Measurements from ENCODE around the gene GPR176.

Gene GPR176

GRCh38 chr15:39936681-39937080 lies 16.6 kb upstream of the GPR176 start:
- Histone ChIP-seq H4K91ac (ENCODE audit: low read depth, low read length, poor library complexity) (no peak overlapping the region), H2AFZ (ENCODE audit: low read length) (no peak overlapping the region), H2AK5ac (ENCODE audit: low read depth, low read length) (no peak overlapping the region), H3K23ac (ENCODE audit: low read depth, low read length, poor library complexity) (no peak overlapping the region), H2BK120ac (ENCODE audit: low read depth, low read length) (no peak overlapping the region), H3K14ac (ENCODE audit: low read length) (no peak overlapping the region), H3K36me3 (replicated peaks in 1 of 2; ENCODE audit: control insufficient read depth in 2 of 2, insufficient read depth in 2 of 2, low read length in 2 of 2) (peaks cover 0 to 50% of the 10 kb centered on the region in 2 donors), H2BK15ac (ENCODE audit: low read length) (no peak overlapping the region), H3K4me3 (ENCODE audit: low read length in 2 of 2) (no peak overlapping the region), H3K27ac (replicated peaks; ENCODE audit: low read length) (no peak overlapping the region), H3K4ac (ENCODE audit: low read length) (no peak overlapping the region), H4K8ac (ENCODE audit: low read depth, low read length) (no peak overlapping the region), H3K9ac (ENCODE audit: low read depth, low read length, poor library complexity) (no peak overlapping the region), H3K27me3 (ENCODE audit: control insufficient read depth in 3 of 3, insufficient read depth in 3 of 3, low read depth in 1 of 3, low read length in 3 of 3) (no peaks in the 10 kb centered on the region), H2BK12ac (ENCODE audit: low read length) (no peak overlapping the region), H3K79me1 (ENCODE audit: low read depth, low read length) (no peaks in the 10 kb centered on the region), H2BK5ac (ENCODE audit: low read length) (no peak overlapping the region), H3K4me2 (ENCODE audit: insufficient read depth, low read length, poor library complexity, severe bottlenecking) (no peak overlapping the region), H3K4me1 (ENCODE audit: control insufficient read depth in 2 of 2, insufficient read depth in 1 of 2, low read depth in 1 of 2, low read length in 2 of 2) (peaks cover 0 to 7% of the 10 kb centered on the region in 2 donors), H3K18ac (ENCODE audit: low read length) (no peak overlapping the region), H3K9me3 (replicated peaks in 1 of 2; ENCODE audit: control insufficient read depth in 2 of 2, insufficient read depth in 1 of 2, low read depth in 1 of 2, low read length in 2 of 2) (peaks cover 0 to 9% of the 10 kb centered on the region in 2 donors)
- no peak for DNase-seq (ENCODE audit: low spot score)
- WGBS, 2 donors (ENCODE audit: extremely low coverage in 2 of 2, insufficient read length in 2 of 2, insufficient replicate concordance in 1 of 2) = no CpG with 5 or more reads among the region's 3 CpGs

DNA sequence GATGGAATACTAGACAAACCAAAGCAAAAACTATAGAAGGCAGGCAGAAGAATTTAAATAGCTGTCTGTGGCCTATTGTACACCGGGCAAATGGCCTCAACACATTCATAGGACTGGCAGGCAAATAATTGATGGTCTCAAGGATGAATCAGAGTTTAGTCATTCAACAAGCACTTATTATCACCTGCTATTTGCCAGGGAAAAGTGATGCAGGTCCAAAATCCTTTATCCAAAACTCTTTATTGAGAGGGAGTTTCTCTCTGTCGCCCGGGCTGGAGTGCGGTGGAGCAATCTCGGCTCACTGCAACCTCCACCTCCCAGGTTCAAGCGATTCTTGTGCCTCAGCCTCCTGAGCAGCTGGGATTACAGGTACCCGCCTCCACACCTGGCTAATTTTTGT lies 16.1 kb upstream of the GPR176 start:
- H4K91ac ChIP-seq (ENCODE audit: low read depth, low read length, poor library complexity) = no peak overlapping the region
- no peak overlapping the region for H2AK5ac ChIP-seq (ENCODE audit: low read depth, low read length)
- H3K36me3 ChIP-seq (replicated peaks in 1 of 2; ENCODE audit: control insufficient read depth in 2 of 2, insufficient read depth in 2 of 2, low read length in 2 of 2) = peaks cover 0 to 45% of the 10 kb centered on the region in 2 donors
- H3K14ac ChIP-seq (ENCODE audit: low read length) = no peak overlapping the region
- H2AFZ ChIP-seq (ENCODE audit: low read length) = no peak overlapping the region
- H3K4me2 ChIP-seq (ENCODE audit: insufficient read depth, low read length, poor library complexity, severe bottlenecking) = no peak overlapping the region
- no peak overlapping the region for H2BK5ac ChIP-seq (ENCODE audit: low read length)
- H3K4me3 ChIP-seq (ENCODE audit: low read length in 2 of 2) = no peak overlapping the region
- peaks cover 0 to 9% of the 10 kb centered on the region in 2 donors for H3K9me3 ChIP-seq (replicated peaks in 1 of 2; ENCODE audit: control insufficient read depth in 2 of 2, insufficient read depth in 1 of 2, low read depth in 1 of 2, low read length in 2 of 2)
- no CpG with 5 or more reads among the region's 7 CpGs for WGBS, 2 donors (ENCODE audit: extremely low coverage in 2 of 2, insufficient read length in 2 of 2, insufficient replicate concordance in 1 of 2)
- H2BK120ac ChIP-seq (ENCODE audit: low read depth, low read length) = no peak overlapping the region
- no peaks in the 10 kb centered on the region for H3K79me1 ChIP-seq (ENCODE audit: low read depth, low read length)
- H3K27ac ChIP-seq (replicated peaks; ENCODE audit: low read length) = no peak overlapping the region
- H3K18ac ChIP-seq (ENCODE audit: low read length) = no peak overlapping the region
- H3K23ac ChIP-seq (ENCODE audit: low read depth, low read length, poor library complexity) = no peak overlapping the region
- H3K4ac ChIP-seq (ENCODE audit: low read length) = no peak overlapping the region
- H4K8ac ChIP-seq (ENCODE audit: low read depth, low read length) = no peak overlapping the region
- DNase-seq (ENCODE audit: low spot score) = no peak
- H3K9ac ChIP-seq (ENCODE audit: low read depth, low read length, poor library complexity) = no peak overlapping the region
- peaks cover 0 to 7% of the 10 kb centered on the region in 2 donors for H3K4me1 ChIP-seq (ENCODE audit: control insufficient read depth in 2 of 2, insufficient read depth in 1 of 2, low read depth in 1 of 2, low read length in 2 of 2)
- H3K27me3 ChIP-seq (ENCODE audit: control insufficient read depth in 3 of 3, insufficient read depth in 3 of 3, low read depth in 1 of 3, low read length in 3 of 3) = no peaks in the 10 kb centered on the region
- no peak overlapping the region for H2BK15ac ChIP-seq (ENCODE audit: low read length)
- H2BK12ac ChIP-seq (ENCODE audit: low read length) = no peak overlapping the region

- Histone ChIP-seq H3K36me3 (replicated peaks in 1 of 2; ENCODE audit: control insufficient read depth in 2 of 2, insufficient read depth in 2 of 2, low read length in 2 of 2) (peaks cover 0 to 35% of the 10 kb centered on the region in 2 donors), H4K91ac (ENCODE audit: low read depth, low read length, poor library complexity) (no peak overlapping the region), H2BK12ac (ENCODE audit: low read length) (no peak overlapping the region), H3K4me2 (ENCODE audit: insufficient read depth, low read length, poor library complexity, severe bottlenecking) (no peak overlapping the region), H2BK5ac (ENCODE audit: low read length) (no peak overlapping the region), H3K23ac (ENCODE audit: low read depth, low read length, poor library complexity) (no peak overlapping the region), H3K18ac (ENCODE audit: low read length) (no peak overlapping the region), H3K4me3 (ENCODE audit: low read length in 2 of 2) (peak overlapping the region in 1 of 2 donors; percentile 81), H3K9ac (ENCODE audit: low read depth, low read length, poor library complexity) (no peak overlapping the region), H2AFZ (ENCODE audit: low read length) (no peak overlapping the region), H2BK15ac (ENCODE audit: low read length) (no peak overlapping the region), H3K9me3 (replicated peaks in 1 of 2; ENCODE audit: control insufficient read depth in 2 of 2, insufficient read depth in 1 of 2, low read depth in 1 of 2, low read length in 2 of 2) (peaks cover 0 to 9% of the 10 kb centered on the region in 2 donors), H2BK120ac (ENCODE audit: low read depth, low read length) (no peak overlapping the region), H3K4me1 (ENCODE audit: control insufficient read depth in 2 of 2, insufficient read depth in 1 of 2, low read depth in 1 of 2, low read length in 2 of 2) (peaks cover 0 to 6% of the 10 kb centered on the region in 2 donors), H4K8ac (ENCODE audit: low read depth, low read length) (no peak overlapping the region), H3K27ac (replicated peaks; ENCODE audit: low read length) (no peak overlapping the region), H3K4ac (ENCODE audit: low read length) (no peak overlapping the region), H2AK5ac (ENCODE audit: low read depth, low read length) (no peak overlapping the region), H3K79me1 (ENCODE audit: low read depth, low read length) (no peaks in the 10 kb centered on the region), H3K14ac (ENCODE audit: low read length) (no peak overlapping the region), H3K27me3 (ENCODE audit: control insufficient read depth in 3 of 3, insufficient read depth in 3 of 3, low read depth in 1 of 3, low read length in 3 of 3) (peaks cover 0 to under 1% (median 0%) of the 10 kb centered on the region in 3 experiments)
- no peak for DNase-seq (ENCODE audit: low spot score)
- WGBS, 2 donors (ENCODE audit: extremely low coverage in 2 of 2, insufficient read length in 2 of 2, insufficient replicate concordance in 1 of 2) = no CpG with 5 or more reads among the region's 4 CpGs
Measured at GRCh38 chr15:39935241-39935640, 15.2 kb upstream of the GPR176 start.

GRCh38 chr15:39934397-39935071 lies 14.5 kb upstream of the GPR176 start:
- Histone ChIP-seq H2BK12ac (ENCODE audit: low read length) (no peak overlapping the region), H2BK5ac (ENCODE audit: low read length) (no peak overlapping the region), H3K23ac (ENCODE audit: low read depth, low read length, poor library complexity) (no peak overlapping the region), H2AFZ (ENCODE audit: low read length) (peak overlapping the region; percentile 96), H2BK120ac (ENCODE audit: low read depth, low read length) (no peak overlapping the region), H3K27me3 (ENCODE audit: control insufficient read depth in 3 of 3, insufficient read depth in 3 of 3, low read depth in 1 of 3, low read length in 3 of 3) (peaks cover 0 to 7% (median 0%) of the 10 kb centered on the region in 3 experiments), H4K91ac (ENCODE audit: low read depth, low read length, poor library complexity) (no peak overlapping the region), H3K14ac (ENCODE audit: low read length) (no peak overlapping the region), H4K8ac (ENCODE audit: low read depth, low read length) (no peak overlapping the region), H3K36me3 (replicated peaks in 1 of 2; ENCODE audit: control insufficient read depth in 2 of 2, insufficient read depth in 2 of 2, low read length in 2 of 2) (peaks cover 0 to 28% of the 10 kb centered on the region in 2 donors), H3K27ac (replicated peaks; ENCODE audit: low read length) (peak overlapping the region; percentile 28), H3K9ac (ENCODE audit: low read depth, low read length, poor library complexity) (peak overlapping the region; percentile 93), H3K4ac (ENCODE audit: low read length) (no peak overlapping the region), H2AK5ac (ENCODE audit: low read depth, low read length) (no peak overlapping the region), H3K18ac (ENCODE audit: low read length) (peak overlapping the region; percentile 97), H3K4me1 (ENCODE audit: control insufficient read depth in 2 of 2, insufficient read depth in 1 of 2, low read depth in 1 of 2, low read length in 2 of 2) (no peaks in the 10 kb centered on the region), H3K9me3 (replicated peaks in 1 of 2; ENCODE audit: control insufficient read depth in 2 of 2, insufficient read depth in 1 of 2, low read depth in 1 of 2, low read length in 2 of 2) (peaks cover 0 to 9% of the 10 kb centered on the region in 2 donors), H2BK15ac (ENCODE audit: low read length) (no peak overlapping the region), H3K79me1 (ENCODE audit: low read depth, low read length) (no peaks in the 10 kb centered on the region), H3K4me2 (ENCODE audit: insufficient read depth, low read length, poor library complexity, severe bottlenecking) (peak overlapping the region; percentile 79), H3K4me3 (ENCODE audit: low read length in 2 of 2) (peak overlapping the region; percentile 81 to 93)
- no CpG with 5 or more reads among the region's 13 CpGs for WGBS, 2 donors (ENCODE audit: extremely low coverage in 2 of 2, insufficient read length in 2 of 2, insufficient replicate concordance in 1 of 2)
- peak; percentile 15 for DNase-seq (ENCODE audit: low spot score)

Measured in neuronal stem cell (in vitro differentiated cells).